T-cell (primary cell): ENCODE results near the gene XPNPEP1. TPM values are rescaled to one million over a fixed set of nuclear protein-coding genes. Genes with fewer than 3 reads are reported as not detected.

ENCODE experiments used
- ATAC-seq, 4 experiments: fragments of 200-7000 bp in 3 of 4; fragments of 150-1000 bp in 1 of 4; cut with Tn5 transposase; replicated peaks in 1 of 4; 1 replicate in 3 of 4; 2 replicates in 1 of 4; pipeline ENCODE4 v1.10.0; 2021; ENCODE audit warnings: moderate library complexity in 3 of 4, mild to moderate bottlenecking in 2 of 4, moderate number of reproducible peaks in 1 of 4
- CTCF ChIA-PET, 2 donors: fragments of 300-600 bp; sonication (Branson Sonifier 250); formaldehyde crosslinking; loops; one replicate each; lab custom pipeline; 2022; ENCODE audit warnings: antibody characterized with exemption in 2 of 2; lab: Charles Lee
- POLR2A ChIA-PET, 2 donors: fragments of 300-600 bp; sonication (Branson Sonifier 250); formaldehyde crosslinking; loops; one replicate each; lab custom pipeline; 2022; ENCODE audit warnings: antibody characterized with exemption in 2 of 2; lab: Charles Lee
- DNase-seq, 35 experiments: peaks; one replicate each; pipeline versions ENCODE4 v3.0.0 to v3.0.0-alpha.2; 2013 to 2023
- H3K27ac ChIP-seq: one replicate; pipeline ENCODE4 v1.5.1; 2013; ENCODE audit warnings: low read length
- H3K27me3 ChIP-seq, 2 experiments: replicated peaks in 1 of 2; 1 replicate in 1 of 2; 2 replicates in 1 of 2; pipeline versions ENCODE4 v1.6.1 to v1.7.0; 2013; ENCODE audit warnings: low read length in 1 of 2, mixed read lengths in 1 of 2; ENCODE audit not compliant: control insufficient read depth in 2 of 2, insufficient read depth in 2 of 2; ENCODE audit errors: extremely low read depth in 1 of 2
- H3K36me3 ChIP-seq, 2 donors: 1 replicate in 1 of 2; 2 replicates in 1 of 2; pipeline versions ENCODE4 v1.6.1 to v1.7.0; 2013; ENCODE audit warnings: low read length in 1 of 2; ENCODE audit not compliant: control insufficient read depth in 2 of 2, insufficient read depth in 1 of 2; ENCODE audit errors: extremely low read depth in 1 of 2
- H3K4me1 ChIP-seq, 2 experiments: 1 replicate in 1 of 2; 2 replicates in 1 of 2; pipeline versions ENCODE4 v1.6.1 to v1.7.0; 2013; ENCODE audit warnings: low read length in 2 of 2, mixed read lengths in 1 of 2; ENCODE audit not compliant: insufficient read depth in 2 of 2, control insufficient read depth in 1 of 2; ENCODE audit errors: extremely low read depth in 1 of 2
- H3K4me3 ChIP-seq, 2 donors: 1 replicate in 1 of 2; 2 replicates in 1 of 2; pipeline versions ENCODE4 v1.5.1 to v1.7.0; 2013; ENCODE audit warnings: mild to moderate bottlenecking in 2 of 2, low read length in 1 of 2, moderate library complexity in 1 of 2; ENCODE audit not compliant: control insufficient read depth in 1 of 2; ENCODE audit errors: extremely low read depth in 1 of 2
- H3K9me3 ChIP-seq: 2 replicates; pipeline ENCODE4 v1.7.0; 2013
- H3K27ac Mint-ChIP-seq, 2 donors: one replicate each; pipeline ENCODE4 v1.8.0; 2020 to 2021; ENCODE audit warnings: mild to moderate bottlenecking in 2 of 2, mixed read lengths in 2 of 2
- H3K27me3 Mint-ChIP-seq, 2 donors: one replicate each; pipeline ENCODE4 v1.8.0; 2021 to 2022; ENCODE audit warnings: mixed read lengths in 2 of 2
- H3K36me3 Mint-ChIP-seq: one replicate; pipeline ENCODE4 v1.8.0; 2021; ENCODE audit warnings: mixed read lengths
- H3K4me1 Mint-ChIP-seq, 3 donors: one replicate each; pipeline ENCODE4 v1.8.0; 2020 to 2022; ENCODE audit warnings: mixed read lengths in 3 of 3, mild to moderate bottlenecking in 1 of 3
- H3K4me3 Mint-ChIP-seq, 3 donors: one replicate each; pipeline ENCODE4 v1.8.0; 2020 to 2022; ENCODE audit warnings: mild to moderate bottlenecking in 3 of 3, mixed read lengths in 3 of 3, moderate library complexity in 3 of 3
- H3K9me3 Mint-ChIP-seq, 3 donors: one replicate each; pipeline ENCODE4 v1.8.0; 2020 to 2022; ENCODE audit warnings: mixed read lengths in 3 of 3
- WGBS: methylation state at CpG from one replicate; pipeline ENCODE4 v1.1.5; 2013; ENCODE audit warnings: missing lambda C conversion rate; ENCODE audit not compliant: insufficient coverage; 5-methylcytosine and 5-hydroxymethylcytosine counted together
- total RNA-seq, 35 experiments: library from RNA in 6 of 35; stranded (reverse) in 6 of 35; fragments of 120-200 nt in 1 of 35; gene quantifications; one replicate each; pipeline versions ENCODE4 v1.2.1 to v1.2.4 and lab custom pipeline; 2013 to 2026

Gene XPNPEP1
- total RNA-seq, 5 donors from 2014 or later (not counting 1 experiment from before 2014, with no cell fraction given): 40.0 to 63.9 (median 44.6) TPM

DNA sequence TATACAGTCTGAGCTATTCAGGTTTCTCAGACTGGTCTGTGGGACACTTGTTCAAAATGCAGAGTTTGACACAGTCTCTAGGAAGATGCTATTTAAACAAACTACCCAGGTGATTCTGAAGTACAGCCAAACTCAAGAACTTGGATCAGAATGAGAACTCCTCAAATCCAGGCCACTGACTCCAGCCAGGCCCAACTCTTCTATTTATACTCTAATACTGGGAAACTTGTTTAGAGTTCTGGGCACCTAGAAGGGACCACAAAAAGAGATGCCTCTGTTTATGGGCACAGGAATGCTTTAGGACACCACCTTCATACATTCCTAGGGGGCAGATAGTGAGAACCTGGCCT lies 44.4 kb upstream of the XPNPEP1 start:
- Mint-ChIP-seq H3K36me3 (no peaks in the 10 kb centered on the region), H3K27ac (no peak overlapping the region), H3K9me3 (no peaks in the 10 kb centered on the region), H3K27me3 (peaks cover 3 to 4% of the 10 kb centered on the region in 2 donors), H3K4me3 (no peak overlapping the region), H3K4me1 (peaks cover 0 to 2% (median 0%) of the 10 kb centered on the region in 3 donors)
- POLR2A ChIA-PET: no interaction called here
- Histone ChIP-seq H3K4me1 (no peaks in the 10 kb centered on the region), H3K9me3 (no peaks in the 10 kb centered on the region), H3K27ac (no peak overlapping the region), H3K27me3 (peaks cover 0 to 2% of the 10 kb centered on the region in 2 experiments), H3K4me3 (no peak overlapping the region), H3K36me3 (no peaks in the 10 kb centered on the region)
- ATAC-seq: no peak
- DNase-seq: no peak
- CTCF ChIA-PET: interaction anchor here (0.6 to 0.9 kb wide), 4 partner anchors 11 to 84 kb away, joined by 3 to 5 read pairs (median 3); no protein-coding TSS in a partner anchor

DNA sequence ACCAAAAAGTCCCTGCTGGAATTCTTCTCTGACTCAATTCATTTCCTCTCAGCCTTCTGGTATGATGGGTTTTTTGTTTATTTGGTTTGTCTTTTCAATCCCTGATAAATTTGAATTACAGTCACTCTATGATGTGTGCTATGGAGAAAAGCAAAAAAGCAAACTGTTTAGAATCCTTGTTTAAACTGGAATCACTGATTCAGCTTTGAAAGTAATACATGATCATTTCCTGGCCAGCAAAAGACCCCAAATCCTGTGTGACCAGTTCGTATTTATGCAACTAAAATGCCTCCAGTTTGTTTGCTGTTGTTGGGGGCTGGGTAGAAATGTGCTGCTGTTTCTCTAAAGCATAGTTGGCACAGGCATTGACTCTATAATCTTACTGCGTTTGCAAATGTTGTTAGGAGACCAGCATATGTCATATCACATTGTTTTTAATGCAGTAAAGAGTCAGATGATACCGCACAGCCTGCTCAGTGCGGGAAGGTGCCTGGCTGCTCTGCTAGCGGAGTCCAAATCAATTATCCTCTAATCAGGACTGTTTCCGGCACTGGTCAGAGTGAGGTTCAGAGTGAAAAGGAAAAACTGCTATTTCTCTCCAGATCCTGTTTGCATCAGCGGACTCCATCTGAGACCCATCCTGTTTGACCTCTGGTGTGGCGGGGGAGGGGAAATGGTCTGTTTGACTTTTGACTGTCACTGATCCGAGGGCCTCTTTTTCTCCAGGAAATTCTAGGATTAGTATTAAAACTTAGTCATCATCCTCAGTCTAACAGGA lies 43.8 kb upstream of the XPNPEP1 start:
- ChIA-PET POLR2A (no interaction called here), CTCF (interaction anchor here (0.6 to 0.9 kb wide), 4 partner anchors 12 to 83 kb away, joined by 3 to 5 read pairs (median 3); no protein-coding TSS in a partner anchor)
- no peak overlapping the region for H3K27ac ChIP-seq
- Mint-ChIP-seq H3K4me3 (no peak overlapping the region), H3K4me1 (peaks cover 0 to 2% (median 0%) of the 10 kb centered on the region in 3 donors), H3K27ac (no peak overlapping the region), H3K9me3 (no peaks in the 10 kb centered on the region), H3K36me3 (no peaks in the 10 kb centered on the region), H3K27me3 (peaks cover 3 to 4% of the 10 kb centered on the region in 2 donors)
- peaks cover 0 to 2% of the 10 kb centered on the region in 2 experiments for H3K27me3 ChIP-seq
- no peaks in the 10 kb centered on the region for H3K4me1 ChIP-seq
- 75% methylated on average over 1 of the region's 9 CpGs for WGBS
- no peak for DNase-seq
- no peaks in the 10 kb centered on the region for H3K9me3 ChIP-seq
- no peak overlapping the region for H3K4me3 ChIP-seq
- H3K36me3 ChIP-seq: no peaks in the 10 kb centered on the region
- no peak for ATAC-seq

DNA sequence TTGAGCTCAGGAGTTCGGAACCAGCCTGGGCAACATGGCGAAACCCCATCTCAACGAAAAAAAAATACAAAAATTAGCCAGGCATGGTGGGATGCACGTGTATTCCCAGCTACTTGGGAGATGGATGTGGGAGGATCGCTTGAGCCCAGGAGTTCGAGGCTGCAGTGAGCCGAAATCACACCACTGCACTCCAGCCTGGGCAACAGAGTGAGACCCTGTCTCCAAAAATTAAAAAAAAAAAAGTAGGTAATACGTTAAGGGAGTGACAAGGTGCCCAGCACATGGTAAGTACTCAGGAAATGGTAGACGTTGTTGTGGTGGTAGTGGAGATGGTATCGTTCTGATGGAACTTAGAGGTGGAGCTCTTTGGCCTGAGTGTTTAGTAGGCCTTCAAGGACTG lies 41.0 kb upstream of the XPNPEP1 start:
- Mint-ChIP-seq H3K4me1 (peaks cover 0 to 2% (median 0%) of the 10 kb centered on the region in 3 donors), H3K27ac (no peak overlapping the region), H3K36me3 (no peaks in the 10 kb centered on the region), H3K4me3 (no peak overlapping the region), H3K27me3 (peaks cover under 1 to 4% of the 10 kb centered on the region in 2 donors), H3K9me3 (no peaks in the 10 kb centered on the region)
- ChIA-PET CTCF (interaction anchor here in 1 of 2 donors (0.7 to 1.2 kb wide), 4 partner anchors 12 to 120 kb away, joined by 3 read pairs; no protein-coding TSS in a partner anchor), POLR2A (no interaction called here)
- DNase-seq (no peak), ATAC-seq (no peak)
- WGBS: 51% methylated on average over 4 of the region's 10 CpGs
- Histone ChIP-seq H3K27ac (no peak overlapping the region), H3K4me3 (no peak overlapping the region), H3K36me3 (no peaks in the 10 kb centered on the region), H3K9me3 (no peaks in the 10 kb centered on the region), H3K4me1 (no peaks in the 10 kb centered on the region), H3K27me3 (peaks cover 0 to 2% of the 10 kb centered on the region in 2 experiments)

DNA sequence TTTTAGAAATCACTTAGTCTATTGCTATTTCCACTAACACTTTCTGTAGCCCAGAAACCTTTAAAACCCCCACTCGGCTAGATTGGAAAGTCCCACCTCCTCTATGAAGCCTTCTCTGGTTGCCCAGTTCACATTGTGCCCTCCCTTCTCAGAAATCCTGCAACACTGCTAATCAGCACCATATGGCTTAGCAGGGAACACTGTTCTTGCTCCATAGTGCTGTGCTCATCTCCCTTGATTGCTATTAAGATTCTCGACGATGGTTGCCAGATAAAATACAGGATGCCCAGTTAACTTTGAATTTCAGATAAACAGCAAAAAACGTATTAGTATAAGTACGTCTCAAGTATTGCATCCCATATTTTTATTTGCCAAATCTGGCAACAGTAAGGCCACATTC lies 40.1 kb upstream of the XPNPEP1 start:
- ATAC-seq (no peak), DNase-seq (no peak)
- H3K9me3 ChIP-seq: no peaks in the 10 kb centered on the region
- no peaks in the 10 kb centered on the region for H3K9me3 Mint-ChIP-seq
- H3K4me3 Mint-ChIP-seq: no peak overlapping the region
- H3K27me3 ChIP-seq: no peaks in the 10 kb centered on the region
- H3K27ac ChIP-seq: no peak overlapping the region
- no peaks in the 10 kb centered on the region for H3K4me1 ChIP-seq
- ChIA-PET CTCF (interaction anchor here in 1 of 2 donors (1.2 kb wide), 1 partner anchor 120 kb away, joined by 3 read pairs; no protein-coding TSS in a partner anchor), POLR2A (no interaction called here)
- no peaks in the 10 kb centered on the region for H3K36me3 Mint-ChIP-seq
- no peak overlapping the region for H3K27ac Mint-ChIP-seq
- no peak overlapping the region for H3K4me3 ChIP-seq
- no peaks in the 10 kb centered on the region for H3K36me3 ChIP-seq
- 85% methylated on average over 3 of the region's 5 CpGs for WGBS
- peaks cover 0 to 2% (median 0%) of the 10 kb centered on the region in 3 donors for H3K4me1 Mint-ChIP-seq
- no peaks in the 10 kb centered on the region for H3K27me3 Mint-ChIP-seq

DNA sequence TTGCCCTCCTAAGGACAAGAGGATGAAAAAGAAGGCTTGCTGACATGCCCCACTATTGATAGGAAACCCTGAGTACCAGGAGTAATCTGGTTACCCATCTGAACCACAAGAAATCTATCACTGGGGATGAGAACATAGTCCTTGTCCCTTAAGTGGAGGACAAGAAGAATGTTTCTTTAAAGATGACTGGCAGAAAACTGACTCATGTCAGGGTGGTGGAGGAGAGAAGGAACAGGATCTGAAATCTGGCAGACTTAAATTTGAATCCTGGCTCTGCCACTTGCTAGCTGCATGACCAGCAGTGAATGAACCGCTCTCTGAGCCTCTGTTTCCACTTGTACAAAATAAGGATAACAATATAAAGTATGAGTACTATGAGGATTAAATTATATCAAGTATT lies 38.9 kb upstream of the XPNPEP1 start:
- no peak overlapping the region for H3K27ac Mint-ChIP-seq
- Histone ChIP-seq H3K36me3 (no peaks in the 10 kb centered on the region), H3K27ac (no peak overlapping the region), H3K9me3 (no peaks in the 10 kb centered on the region), H3K4me3 (no peak overlapping the region), H3K27me3 (no peaks in the 10 kb centered on the region), H3K4me1 (no peaks in the 10 kb centered on the region)
- WGBS: no CpG with 5 or more reads among the region's 1 CpG
- DNase-seq: no peak
- ChIA-PET CTCF (interaction anchor here in 1 of 2 donors (0.6 kb wide), 1 partner anchor 638 kb away, joined by 3 read pairs; no protein-coding TSS in a partner anchor), POLR2A (no interaction called here)
- no peak overlapping the region for H3K4me3 Mint-ChIP-seq
- no peaks in the 10 kb centered on the region for H3K27me3 Mint-ChIP-seq
- H3K4me1 Mint-ChIP-seq: peaks cover 0 to 2% (median 0%) of the 10 kb centered on the region in 3 donors
- no peak for ATAC-seq
- no peaks in the 10 kb centered on the region for H3K9me3 Mint-ChIP-seq
- H3K36me3 Mint-ChIP-seq: no peaks in the 10 kb centered on the region

DNA sequence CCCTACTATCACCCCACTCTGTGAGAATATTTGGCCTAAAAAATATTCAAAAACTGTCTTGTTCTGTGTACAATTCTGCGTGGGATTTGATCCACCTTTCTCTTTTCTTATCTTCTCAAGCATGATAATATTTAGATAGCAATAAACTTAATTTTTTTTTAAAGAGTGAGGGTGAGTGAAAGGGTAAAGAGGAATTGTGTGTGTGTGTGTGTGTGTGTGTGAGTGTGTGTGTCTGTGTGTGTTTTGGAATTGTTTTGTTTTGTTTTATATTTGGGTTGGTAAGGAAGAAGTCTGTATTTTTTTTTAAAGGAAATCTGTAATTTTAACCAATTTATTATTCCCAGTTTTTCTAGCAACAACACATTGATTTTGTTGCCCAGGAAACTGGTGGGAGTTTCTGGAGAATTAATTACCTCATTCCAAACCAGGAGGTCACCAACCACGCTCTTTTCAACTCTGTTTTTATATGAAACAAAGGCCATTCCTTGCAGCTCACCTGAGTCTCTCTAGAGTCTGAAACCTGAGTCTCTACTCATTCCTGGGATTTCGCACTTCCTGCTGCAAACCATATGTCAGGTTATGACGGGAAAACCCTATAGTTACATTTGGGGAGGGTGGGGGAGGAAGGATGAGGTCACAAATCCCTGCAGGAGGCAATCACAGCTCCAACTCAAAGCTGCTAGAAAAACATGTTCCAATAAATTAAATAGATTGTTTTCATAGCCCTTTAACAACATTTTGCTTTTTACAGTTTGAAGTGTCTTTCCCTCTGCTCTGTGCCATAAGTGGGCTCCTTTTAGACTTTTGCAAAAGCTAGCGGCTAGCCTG lies 38.1 kb upstream of the XPNPEP1 start:
- Histone ChIP-seq H3K27ac (no peak overlapping the region), H3K36me3 (no peaks in the 10 kb centered on the region), H3K4me3 (no peak overlapping the region), H3K27me3 (no peaks in the 10 kb centered on the region), H3K9me3 (no peaks in the 10 kb centered on the region), H3K4me1 (no peaks in the 10 kb centered on the region)
- no peak overlapping the region for H3K4me3 Mint-ChIP-seq
- ChIA-PET CTCF (no interaction called here), POLR2A (interaction anchor here (0.6 kb wide), 2 partner anchors 9 to 133 kb away, joined by 3 read pairs; no protein-coding TSS in a partner anchor)
- H3K4me1 Mint-ChIP-seq: peaks cover 2 to 4% (median 2%) of the 10 kb centered on the region in 3 donors
- H3K36me3 Mint-ChIP-seq: no peaks in the 10 kb centered on the region
- WGBS: 83% methylated on average over 1 of the region's 5 CpGs
- H3K27ac Mint-ChIP-seq: no peak overlapping the region
- no peaks in the 10 kb centered on the region for H3K27me3 Mint-ChIP-seq
- no peak for ATAC-seq
- DNase-seq: no peak
- H3K9me3 Mint-ChIP-seq: no peaks in the 10 kb centered on the region
